NCI-H774 (cell line): ENCODE data around the gene SCD.

Source experiments
- DNase-seq: peaks from one replicate; lab custom pipeline; 2025; lab: John Stamatoyannopoulos, UW

SCD gene

DNA sequence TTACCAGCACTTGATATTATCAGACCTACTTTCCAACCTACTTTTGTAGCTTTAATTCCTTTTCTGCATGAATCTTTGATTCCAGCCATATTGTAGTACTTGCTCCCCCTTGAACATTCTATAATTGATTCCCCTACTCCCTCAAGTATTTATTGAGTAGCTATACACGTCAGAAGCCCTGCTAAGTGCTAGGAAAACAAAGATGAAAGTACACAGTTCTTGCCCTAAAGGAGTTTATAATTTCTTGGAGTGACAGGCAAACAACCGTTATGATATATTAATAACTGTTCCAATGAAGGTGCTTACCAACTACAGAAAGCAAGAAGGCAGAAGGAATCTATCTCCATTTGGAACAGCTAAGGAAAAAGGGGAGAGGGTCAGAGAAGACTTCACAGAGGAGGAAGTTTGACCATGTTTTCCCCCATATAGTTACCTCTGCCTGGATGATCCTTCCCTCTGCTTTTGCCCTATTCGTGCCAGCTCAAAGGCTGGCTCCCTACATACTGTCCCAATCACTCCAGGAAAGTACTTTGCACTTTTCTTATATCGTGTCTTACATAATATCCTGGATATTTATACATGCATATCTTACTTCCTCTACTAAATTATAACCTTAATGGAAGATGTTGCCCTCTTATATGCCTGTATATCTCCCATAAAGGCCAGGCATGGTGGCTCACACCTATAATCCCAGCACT, 54.7 kb downstream of the SCD start:
- no peak for DNase-seq

DNA sequence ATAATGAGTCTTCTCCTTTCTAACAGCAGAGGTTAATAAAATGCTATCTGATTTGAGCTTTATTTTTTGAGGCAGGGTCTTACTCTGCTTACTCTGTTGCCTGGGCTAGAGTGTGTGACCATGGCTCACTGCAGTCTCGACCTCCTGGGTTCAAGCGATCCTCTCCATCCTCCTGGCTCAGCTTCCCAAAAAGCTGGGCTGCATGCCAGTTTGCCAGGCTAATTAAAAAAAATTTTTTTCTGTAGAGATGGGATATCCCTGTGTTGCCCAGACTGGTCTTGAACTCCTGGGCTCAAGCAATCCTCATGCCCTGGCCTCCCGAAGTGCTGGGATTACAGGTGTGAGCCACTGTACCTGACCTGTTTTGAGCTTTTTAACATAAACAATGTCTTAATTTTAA, 56.7 kb downstream of the SCD start:
- DNase-seq: no peak

DNA sequence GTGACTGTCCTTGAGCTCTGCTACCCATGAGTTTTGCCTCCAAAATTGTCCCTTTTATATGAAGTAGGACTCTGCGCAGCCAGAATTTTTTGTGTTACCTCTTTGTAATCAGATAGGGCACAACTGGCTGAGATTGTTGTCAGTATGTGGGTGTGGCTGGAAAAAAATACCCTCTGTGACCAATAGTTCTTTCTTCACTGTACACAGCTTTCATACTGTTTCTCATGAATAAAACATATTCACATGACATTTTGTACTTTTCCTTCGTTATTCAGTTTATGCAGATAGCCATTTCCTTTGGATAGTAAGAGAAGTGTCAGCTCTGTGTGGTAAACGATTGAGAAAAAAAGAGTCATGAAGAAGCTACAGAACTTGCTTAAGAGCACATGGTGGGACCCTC, 66.1 kb downstream of the SCD start:
- DNase-seq: no peak
